GM23338 (cell line): ENCODE data around the gene CIDEB. TPM values are rescaled to one million over a fixed set of nuclear protein-coding genes. Genes with fewer than 3 reads are reported as not detected.

ENCODE experiments used
- ATAC-seq: fragments of 200-7000 bp; cut with Tn5 transposase; 3 replicates; pipeline ENCODE4 v1.9.1; 2020
- DNase-seq: peaks from one replicate; pipeline ENCODE4 v3.0.0-alpha.2; 2015; ENCODE audit warnings: low spot score
- H2AFZ ChIP-seq: fragments of 200-600 bp; sonication (generic); 2 replicates; pipeline ENCODE4 v1.8.0; 2016; ENCODE audit warnings: antibody characterized with exemption, mild to moderate bottlenecking, moderate library complexity
- H3F3A ChIP-seq: fragments of 200-600 bp; sonication (generic); replicated peaks from 2 replicates; pipeline ENCODE4 v1.8.0; 2017; ENCODE audit warnings: antibody characterized with exemption, mixed run types, low read depth
- H3K27ac ChIP-seq: fragments of 200-600 bp; sonication (generic); 2 replicates; pipeline ENCODE4 v1.6.1; 2016; ENCODE audit warnings: low read depth
- H3K27me3 ChIP-seq: fragments of 200-600 bp; sonication (generic); 2 replicates; pipeline ENCODE4 v1.8.0; 2016; ENCODE audit warnings: mild to moderate bottlenecking, mixed run types, moderate library complexity; ENCODE audit not compliant: insufficient read depth
- H3K36me3 ChIP-seq: fragments of 200-600 bp; sonication (generic); 2 replicates; pipeline ENCODE4 v1.8.0; 2016; ENCODE audit warnings: mild to moderate bottlenecking; ENCODE audit not compliant: insufficient read depth
- H3K4me1 ChIP-seq: fragments of 200-600 bp; sonication (generic); 2 replicates; pipeline ENCODE4 v1.8.0; 2016; ENCODE audit warnings: mild to moderate bottlenecking, moderate library complexity; ENCODE audit not compliant: insufficient read depth
- H3K4me2 ChIP-seq: fragments of 200-600 bp; sonication (generic); 2 replicates; pipeline ENCODE4 v1.7.1; 2017; ENCODE audit warnings: mixed run types
- H3K4me3 ChIP-seq: fragments of 200-600 bp; sonication (generic); 2 replicates; pipeline ENCODE4 v1.6.1; 2016; ENCODE audit warnings: mixed run types
- H3K79me2 ChIP-seq: fragments of 200-600 bp; sonication (generic); replicated peaks from 2 replicates; pipeline ENCODE4 v1.8.0; 2017; ENCODE audit warnings: mild to moderate bottlenecking; ENCODE audit not compliant: insufficient read depth
- H3K9me2 ChIP-seq: fragments of 200-600 bp; sonication (generic); 2 replicates; pipeline ENCODE4 v1.8.0; 2017; ENCODE audit not compliant: insufficient read depth
- H4K20me1 ChIP-seq: fragments of 200-600 bp; sonication (generic); replicated peaks from 2 replicates; pipeline ENCODE4 v1.8.0; 2017; ENCODE audit warnings: mild to moderate bottlenecking; ENCODE audit not compliant: insufficient read depth
- H3K27ac Mint-ChIP-seq: 2 replicates; pipeline ENCODE4 v1.8.0; 2020; ENCODE audit warnings: inconsistent platforms, mild to moderate bottlenecking, moderate library complexity, mixed read lengths
- H3K27me3 Mint-ChIP-seq: 3 replicates; pipeline ENCODE4 v1.8.0; 2022; ENCODE audit warnings: low read depth, mild to moderate bottlenecking, moderate library complexity, mixed read lengths, inconsistent platforms; ENCODE audit not compliant: insufficient read depth, poor library complexity
- H3K36me3 Mint-ChIP-seq: 3 replicates; pipeline ENCODE4 v1.8.0; 2021; ENCODE audit warnings: low read depth, mild to moderate bottlenecking, inconsistent platforms, moderate library complexity, mixed read lengths
- H3K4me1 Mint-ChIP-seq: 3 replicates; pipeline ENCODE4 v1.8.0; 2020; ENCODE audit warnings: mild to moderate bottlenecking, inconsistent platforms, mixed read lengths
- H3K4me3 Mint-ChIP-seq: 3 replicates; pipeline ENCODE4 v1.8.0; 2021; ENCODE audit warnings: moderate library complexity, mild to moderate bottlenecking, inconsistent platforms, mixed read lengths
- H3K9me3 Mint-ChIP-seq: 3 replicates; pipeline ENCODE4 v1.8.0; 2020; ENCODE audit warnings: moderate library complexity, mild to moderate bottlenecking, inconsistent platforms, mixed read lengths
- CREB1 ChIP-seq: fragments of 250-450 bp; sonication (Bioruptor Pico); IDR thresholded peaks from 2 replicates; pipeline ENCODE4 v1.5.0; 2020; ENCODE audit warnings: low read depth, mild to moderate bottlenecking, moderate library complexity
- EZH2 ChIP-seq: fragments of 200-600 bp; sonication (generic); IDR thresholded peaks from one replicate; pipeline ENCODE4 v1.8.0; 2017; ENCODE audit warnings: antibody characterized with exemption, mild to moderate bottlenecking, low read depth; ENCODE audit not compliant: unreplicated experiment
- EZH2phosphoT487 ChIP-seq: fragments of 200-600 bp; sonication (generic); IDR thresholded peaks from one replicate; pipeline ENCODE4 v1.8.1; 2018; ENCODE audit warnings: antibody characterized with exemption; ENCODE audit not compliant: unreplicated experiment
- JUNB ChIP-seq: IDR thresholded peaks from one replicate; pipeline ENCODE4 v1.6.1; 2016; ENCODE audit warnings: antibody characterized with exemption; ENCODE audit not compliant: unreplicated experiment
- NANOG ChIP-seq: IDR thresholded peaks from 2 replicates; pipeline ENCODE4 v1.6.1; 2016; ENCODE audit warnings: antibody characterized with exemption, borderline replicate concordance
- POLR2AphosphoS5 ChIP-seq: IDR thresholded peaks from 2 replicates; pipeline ENCODE4 v1.6.1; 2016; ENCODE audit warnings: antibody characterized with exemption, low read depth
- STAT1 ChIP-seq: IDR thresholded peaks from one replicate; pipeline ENCODE4 v1.6.1; 2016; ENCODE audit warnings: antibody characterized with exemption; ENCODE audit not compliant: unreplicated experiment
- ZNF114 ChIP-seq: fragments of 250-450 bp; sonication (Bioruptor Pico); IDR thresholded peaks from 2 replicates; pipeline ENCODE4 v1.5.0; 2020; ENCODE audit warnings: mild to moderate bottlenecking, moderate library complexity
- ZNF331 ChIP-seq: fragments of 250-450 bp; sonication (Bioruptor Pico); IDR thresholded peaks from 2 replicates; pipeline ENCODE4 v1.5.0; 2020; ENCODE audit warnings: low read depth, mild to moderate bottlenecking, moderate library complexity
- polyA plus RNA-seq: library from polyadenylated mRNA; unstranded; fragments of >200 nt; fragmentation: Nextera tagmentation; extraction: Ambion mirVana; gene quantifications from 2 replicates; pipeline ENCODE4 v1.2.1, GENCODE V29; 2016
- total RNA-seq: library from RNA; depleted of rRNA; stranded (reverse); fragments of >200 nt; shearing (Covaris generic); gene quantifications from 2 replicates; pipeline ENCODE4 v1.2.3, GENCODE V29; 2014
- TF ChIP-seq, protein P1 (sequence below): fragments of 250-450 bp; sonication (Bioruptor Pico); IDR thresholded peaks from 2 replicates; pipeline ENCODE4 v1.5.0; 2020; ENCODE audit warnings: mild to moderate bottlenecking, moderate library complexity
- TF ChIP-seq, protein P2 (sequence below): IDR thresholded peaks from one replicate; pipeline ENCODE4 v1.6.1; 2018; ENCODE audit warnings: antibody characterized with exemption; ENCODE audit not compliant: unreplicated experiment
- TF ChIP-seq, protein P3 (sequence below), 2 experiments: fragments of 200-600 bp in 1 of 2; sonication (generic) in 1 of 2; conservative IDR thresholded peaks; 2 replicates each; pipeline versions ENCODE4 v1.5.1 to v1.6.1; 2016 to 2017; ENCODE audit warnings: antibody characterized with exemption in 2 of 2, low read depth in 2 of 2, mild to moderate bottlenecking in 2 of 2, moderate library complexity in 1 of 2
- TF ChIP-seq, protein P4 (sequence below): IDR thresholded peaks from 2 replicates; pipeline ENCODE4 v1.6.1; 2016; ENCODE audit warnings: antibody characterized with exemption

Gene CIDEB
- total and polyA plus RNA-seq, 2 experiments from 2014 or later = 3.4 to 4.6 TPM

DNA sequence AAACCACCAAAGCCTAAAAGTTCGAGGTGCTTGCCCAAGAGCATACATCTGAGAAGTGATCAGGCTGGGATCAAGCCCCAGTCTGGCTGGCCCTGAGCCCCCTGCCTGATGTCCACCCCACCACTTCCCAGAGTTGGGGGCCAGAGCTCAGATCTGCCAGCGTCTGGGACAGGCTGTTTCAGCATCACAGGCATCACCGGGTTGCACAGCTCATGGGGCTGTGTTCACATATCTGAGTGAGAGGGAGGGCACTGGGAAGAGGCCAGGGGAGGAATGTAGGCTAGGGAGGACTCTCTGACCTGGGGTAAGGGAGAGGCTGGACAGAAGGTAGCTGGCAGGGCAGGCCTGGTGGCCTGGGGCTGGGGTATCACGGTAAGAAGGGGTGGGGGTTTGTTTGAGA lies 50.8 kb downstream of the CIDEB start:
- no peaks in the 10 kb centered on the region for H3K79me2 ChIP-seq
- ATAC-seq (no peak), DNase-seq (no peak)
- H3F3A ChIP-seq = no peaks in the 10 kb centered on the region
- Mint-ChIP-seq H3K27me3 (peaks cover 16% of the 10 kb centered on the region), H3K4me3 (no peak overlapping the region; the same call in 2 of the 3 replicates), H3K36me3 (no peaks in the 10 kb centered on the region), H3K27ac (no peak overlapping the region), H3K9me3 (no peaks in the 10 kb centered on the region), H3K4me1 (peaks cover 4% of the 10 kb centered on the region; the same call in 2 of the 3 replicates)
- H3K27me3 ChIP-seq = no peaks in the 10 kb centered on the region
- H4K20me1 ChIP-seq = no peaks in the 10 kb centered on the region
- H3K36me3 ChIP-seq = no peaks in the 10 kb centered on the region
- no peak overlapping the region for H3K27ac ChIP-seq
- H3K9me2 ChIP-seq = no peaks in the 10 kb centered on the region
- TF ChIP-seq POLR2AphosphoS5 (no peak), ZNF331 (CRISPR knock-in tag) (no peak), EZH2 (no peak), STAT1 (no peak), EZH2phosphoT487 (no peak), JUNB (no peak), ZNF114 (no peak), NANOG (no peak), CREB1 (CRISPR knock-in tag) (no peak)
- TF ChIP-seq, protein P1, sequence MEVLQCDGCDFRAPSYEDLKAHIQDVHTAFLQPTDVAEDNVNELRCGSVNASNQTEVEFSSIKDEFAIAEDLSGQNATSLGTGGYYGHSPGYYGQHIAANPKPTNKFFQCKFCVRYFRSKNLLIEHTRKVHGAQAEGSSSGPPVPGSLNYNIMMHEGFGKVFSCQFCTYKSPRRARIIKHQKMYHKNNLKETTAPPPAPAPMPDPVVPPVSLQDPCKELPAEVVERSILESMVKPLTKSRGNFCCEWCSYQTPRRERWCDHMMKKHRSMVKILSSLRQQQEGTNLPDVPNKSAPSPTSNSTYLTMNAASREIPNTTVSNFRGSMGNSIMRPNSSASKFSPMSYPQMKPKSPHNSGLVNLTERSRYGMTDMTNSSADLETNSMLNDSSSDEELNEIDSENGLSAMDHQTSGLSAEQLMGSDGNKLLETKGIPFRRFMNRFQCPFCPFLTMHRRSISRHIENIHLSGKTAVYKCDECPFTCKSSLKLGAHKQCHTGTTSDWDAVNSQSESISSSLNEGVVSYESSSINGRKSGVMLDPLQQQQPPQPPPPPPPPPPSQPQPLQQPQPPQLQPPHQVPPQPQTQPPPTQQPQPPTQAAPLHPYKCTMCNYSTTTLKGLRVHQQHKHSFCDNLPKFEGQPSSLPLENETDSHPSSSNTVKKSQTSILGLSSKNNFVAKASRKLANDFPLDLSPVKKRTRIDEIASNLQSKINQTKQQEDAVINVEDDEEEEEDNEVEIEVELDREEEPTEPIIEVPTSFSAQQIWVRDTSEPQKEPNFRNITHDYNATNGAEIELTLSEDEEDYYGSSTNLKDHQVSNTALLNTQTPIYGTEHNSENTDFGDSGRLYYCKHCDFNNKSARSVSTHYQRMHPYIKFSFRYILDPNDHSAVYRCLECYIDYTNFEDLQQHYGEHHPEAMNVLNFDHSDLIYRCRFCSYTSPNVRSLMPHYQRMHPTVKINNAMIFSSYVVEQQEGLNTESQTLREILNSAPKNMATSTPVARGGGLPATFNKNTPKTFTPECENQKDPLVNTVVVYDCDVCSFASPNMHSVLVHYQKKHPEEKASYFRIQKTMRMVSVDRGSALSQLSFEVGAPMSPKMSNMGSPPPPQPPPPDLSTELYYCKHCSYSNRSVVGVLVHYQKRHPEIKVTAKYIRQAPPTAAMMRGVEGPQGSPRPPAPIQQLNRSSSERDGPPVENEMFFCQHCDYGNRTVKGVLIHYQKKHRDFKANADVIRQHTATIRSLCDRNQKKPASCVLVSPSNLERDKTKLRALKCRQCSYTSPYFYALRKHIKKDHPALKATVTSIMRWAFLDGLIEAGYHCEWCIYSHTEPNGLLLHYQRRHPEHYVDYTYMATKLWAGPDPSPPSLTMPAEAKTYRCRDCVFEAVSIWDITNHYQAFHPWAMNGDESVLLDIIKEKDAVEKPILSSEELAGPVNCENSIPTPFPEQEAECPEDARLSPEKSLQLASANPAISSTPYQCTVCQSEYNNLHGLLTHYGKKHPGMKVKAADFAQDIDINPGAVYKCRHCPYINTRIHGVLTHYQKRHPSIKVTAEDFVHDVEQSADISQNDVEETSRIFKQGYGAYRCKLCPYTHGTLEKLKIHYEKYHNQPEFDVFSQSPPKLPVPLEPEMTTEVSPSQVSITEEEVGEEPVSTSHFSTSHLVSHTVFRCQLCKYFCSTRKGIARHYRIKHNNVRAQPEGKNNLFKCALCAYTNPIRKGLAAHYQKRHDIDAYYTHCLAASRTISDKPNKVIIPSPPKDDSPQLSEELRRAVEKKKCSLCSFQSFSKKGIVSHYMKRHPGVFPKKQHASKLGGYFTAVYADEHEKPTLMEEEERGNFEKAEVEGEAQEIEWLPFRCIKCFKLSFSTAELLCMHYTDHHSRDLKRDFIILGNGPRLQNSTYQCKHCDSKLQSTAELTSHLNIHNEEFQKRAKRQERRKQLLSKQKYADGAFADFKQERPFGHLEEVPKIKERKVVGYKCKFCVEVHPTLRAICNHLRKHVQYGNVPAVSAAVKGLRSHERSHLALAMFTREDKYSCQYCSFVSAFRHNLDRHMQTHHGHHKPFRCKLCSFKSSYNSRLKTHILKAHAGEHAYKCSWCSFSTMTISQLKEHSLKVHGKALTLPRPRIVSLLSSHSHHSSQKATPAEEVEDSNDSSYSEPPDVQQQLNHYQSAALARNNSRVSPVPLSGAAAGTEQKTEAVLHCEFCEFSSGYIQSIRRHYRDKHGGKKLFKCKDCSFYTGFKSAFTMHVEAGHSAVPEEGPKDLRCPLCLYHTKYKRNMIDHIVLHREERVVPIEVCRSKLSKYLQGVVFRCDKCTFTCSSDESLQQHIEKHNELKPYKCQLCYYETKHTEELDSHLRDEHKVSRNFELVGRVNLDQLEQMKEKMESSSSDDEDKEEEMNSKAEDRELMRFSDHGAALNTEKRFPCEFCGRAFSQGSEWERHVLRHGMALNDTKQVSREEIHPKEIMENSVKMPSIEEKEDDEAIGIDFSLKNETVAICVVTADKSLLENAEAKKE (CRISPR knock-in tag) = no peak
- TF ChIP-seq, protein P2, sequence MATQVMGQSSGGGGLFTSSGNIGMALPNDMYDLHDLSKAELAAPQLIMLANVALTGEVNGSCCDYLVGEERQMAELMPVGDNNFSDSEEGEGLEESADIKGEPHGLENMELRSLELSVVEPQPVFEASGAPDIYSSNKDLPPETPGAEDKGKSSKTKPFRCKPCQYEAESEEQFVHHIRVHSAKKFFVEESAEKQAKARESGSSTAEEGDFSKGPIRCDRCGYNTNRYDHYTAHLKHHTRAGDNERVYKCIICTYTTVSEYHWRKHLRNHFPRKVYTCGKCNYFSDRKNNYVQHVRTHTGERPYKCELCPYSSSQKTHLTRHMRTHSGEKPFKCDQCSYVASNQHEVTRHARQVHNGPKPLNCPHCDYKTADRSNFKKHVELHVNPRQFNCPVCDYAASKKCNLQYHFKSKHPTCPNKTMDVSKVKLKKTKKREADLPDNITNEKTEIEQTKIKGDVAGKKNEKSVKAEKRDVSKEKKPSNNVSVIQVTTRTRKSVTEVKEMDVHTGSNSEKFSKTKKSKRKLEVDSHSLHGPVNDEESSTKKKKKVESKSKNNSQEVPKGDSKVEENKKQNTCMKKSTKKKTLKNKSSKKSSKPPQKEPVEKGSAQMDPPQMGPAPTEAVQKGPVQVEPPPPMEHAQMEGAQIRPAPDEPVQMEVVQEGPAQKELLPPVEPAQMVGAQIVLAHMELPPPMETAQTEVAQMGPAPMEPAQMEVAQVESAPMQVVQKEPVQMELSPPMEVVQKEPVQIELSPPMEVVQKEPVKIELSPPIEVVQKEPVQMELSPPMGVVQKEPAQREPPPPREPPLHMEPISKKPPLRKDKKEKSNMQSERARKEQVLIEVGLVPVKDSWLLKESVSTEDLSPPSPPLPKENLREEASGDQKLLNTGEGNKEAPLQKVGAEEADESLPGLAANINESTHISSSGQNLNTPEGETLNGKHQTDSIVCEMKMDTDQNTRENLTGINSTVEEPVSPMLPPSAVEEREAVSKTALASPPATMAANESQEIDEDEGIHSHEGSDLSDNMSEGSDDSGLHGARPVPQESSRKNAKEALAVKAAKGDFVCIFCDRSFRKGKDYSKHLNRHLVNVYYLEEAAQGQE = no peak
- TF ChIP-seq, protein P3, sequence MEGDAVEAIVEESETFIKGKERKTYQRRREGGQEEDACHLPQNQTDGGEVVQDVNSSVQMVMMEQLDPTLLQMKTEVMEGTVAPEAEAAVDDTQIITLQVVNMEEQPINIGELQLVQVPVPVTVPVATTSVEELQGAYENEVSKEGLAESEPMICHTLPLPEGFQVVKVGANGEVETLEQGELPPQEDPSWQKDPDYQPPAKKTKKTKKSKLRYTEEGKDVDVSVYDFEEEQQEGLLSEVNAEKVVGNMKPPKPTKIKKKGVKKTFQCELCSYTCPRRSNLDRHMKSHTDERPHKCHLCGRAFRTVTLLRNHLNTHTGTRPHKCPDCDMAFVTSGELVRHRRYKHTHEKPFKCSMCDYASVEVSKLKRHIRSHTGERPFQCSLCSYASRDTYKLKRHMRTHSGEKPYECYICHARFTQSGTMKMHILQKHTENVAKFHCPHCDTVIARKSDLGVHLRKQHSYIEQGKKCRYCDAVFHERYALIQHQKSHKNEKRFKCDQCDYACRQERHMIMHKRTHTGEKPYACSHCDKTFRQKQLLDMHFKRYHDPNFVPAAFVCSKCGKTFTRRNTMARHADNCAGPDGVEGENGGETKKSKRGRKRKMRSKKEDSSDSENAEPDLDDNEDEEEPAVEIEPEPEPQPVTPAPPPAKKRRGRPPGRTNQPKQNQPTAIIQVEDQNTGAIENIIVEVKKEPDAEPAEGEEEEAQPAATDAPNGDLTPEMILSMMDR (conservative IDR thresholded peaks at IDR 0.05; ENCODE audit: low read depth in 2 of 2) = no peak
- TF ChIP-seq, protein P4, sequence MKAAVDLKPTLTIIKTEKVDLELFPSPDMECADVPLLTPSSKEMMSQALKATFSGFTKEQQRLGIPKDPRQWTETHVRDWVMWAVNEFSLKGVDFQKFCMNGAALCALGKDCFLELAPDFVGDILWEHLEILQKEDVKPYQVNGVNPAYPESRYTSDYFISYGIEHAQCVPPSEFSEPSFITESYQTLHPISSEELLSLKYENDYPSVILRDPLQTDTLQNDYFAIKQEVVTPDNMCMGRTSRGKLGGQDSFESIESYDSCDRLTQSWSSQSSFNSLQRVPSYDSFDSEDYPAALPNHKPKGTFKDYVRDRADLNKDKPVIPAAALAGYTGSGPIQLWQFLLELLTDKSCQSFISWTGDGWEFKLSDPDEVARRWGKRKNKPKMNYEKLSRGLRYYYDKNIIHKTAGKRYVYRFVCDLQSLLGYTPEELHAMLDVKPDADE = no peak
- no peak overlapping the region for H2AFZ ChIP-seq
- no peak overlapping the region for H3K4me2 ChIP-seq
- H3K4me3 ChIP-seq = no peak overlapping the region
- H3K4me1 ChIP-seq = no peaks in the 10 kb centered on the region
